GM12864 (cell line): ENCODE measurements around the gene FICD.

ENCODE experiments used
- DNase-seq: peaks from one replicate; pipeline ENCODE4 v3.0.0-alpha.2; 2011; ENCODE audit warnings: low read depth
- H3K4me3 ChIP-seq: 2 replicates; pipeline ENCODE4 v1.5.1; 2011; ENCODE audit warnings: mild to moderate bottlenecking, low read depth, low read length, control low read depth
- TF ChIP-seq, protein P1 (sequence below): IDR thresholded peaks from 2 replicates; pipeline ENCODE4 v1.5.1; 2011; ENCODE audit warnings: low read depth, mild to moderate bottlenecking, moderate library complexity, low read length, control low read depth, inconsistent platforms; ENCODE audit errors: missing control alignments

FICD gene

DNA sequence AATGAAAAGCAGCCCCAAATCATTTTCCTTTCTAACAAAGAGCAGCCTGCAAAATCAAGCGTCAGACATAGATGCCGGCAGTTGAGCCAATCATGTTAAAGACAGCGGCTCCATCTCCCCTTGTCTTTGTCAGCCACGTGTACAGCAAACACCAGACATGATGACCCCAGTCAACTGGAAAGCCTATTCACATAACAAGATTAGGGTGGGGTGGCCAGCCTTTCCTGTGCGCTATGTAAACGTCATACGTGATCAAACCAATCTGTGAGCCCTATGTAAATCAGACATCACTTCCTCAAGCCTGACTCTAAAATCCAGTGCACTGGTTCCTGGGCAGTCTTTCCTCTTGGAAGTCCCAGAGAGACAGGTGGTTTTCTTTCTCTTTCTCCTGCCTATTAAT lies 9.9 kb upstream of the FICD start:
- TF ChIP-seq, protein P1, sequence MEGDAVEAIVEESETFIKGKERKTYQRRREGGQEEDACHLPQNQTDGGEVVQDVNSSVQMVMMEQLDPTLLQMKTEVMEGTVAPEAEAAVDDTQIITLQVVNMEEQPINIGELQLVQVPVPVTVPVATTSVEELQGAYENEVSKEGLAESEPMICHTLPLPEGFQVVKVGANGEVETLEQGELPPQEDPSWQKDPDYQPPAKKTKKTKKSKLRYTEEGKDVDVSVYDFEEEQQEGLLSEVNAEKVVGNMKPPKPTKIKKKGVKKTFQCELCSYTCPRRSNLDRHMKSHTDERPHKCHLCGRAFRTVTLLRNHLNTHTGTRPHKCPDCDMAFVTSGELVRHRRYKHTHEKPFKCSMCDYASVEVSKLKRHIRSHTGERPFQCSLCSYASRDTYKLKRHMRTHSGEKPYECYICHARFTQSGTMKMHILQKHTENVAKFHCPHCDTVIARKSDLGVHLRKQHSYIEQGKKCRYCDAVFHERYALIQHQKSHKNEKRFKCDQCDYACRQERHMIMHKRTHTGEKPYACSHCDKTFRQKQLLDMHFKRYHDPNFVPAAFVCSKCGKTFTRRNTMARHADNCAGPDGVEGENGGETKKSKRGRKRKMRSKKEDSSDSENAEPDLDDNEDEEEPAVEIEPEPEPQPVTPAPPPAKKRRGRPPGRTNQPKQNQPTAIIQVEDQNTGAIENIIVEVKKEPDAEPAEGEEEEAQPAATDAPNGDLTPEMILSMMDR, result no peak
- no peak overlapping the region for H3K4me3 ChIP-seq
- no peak for DNase-seq

DNA sequence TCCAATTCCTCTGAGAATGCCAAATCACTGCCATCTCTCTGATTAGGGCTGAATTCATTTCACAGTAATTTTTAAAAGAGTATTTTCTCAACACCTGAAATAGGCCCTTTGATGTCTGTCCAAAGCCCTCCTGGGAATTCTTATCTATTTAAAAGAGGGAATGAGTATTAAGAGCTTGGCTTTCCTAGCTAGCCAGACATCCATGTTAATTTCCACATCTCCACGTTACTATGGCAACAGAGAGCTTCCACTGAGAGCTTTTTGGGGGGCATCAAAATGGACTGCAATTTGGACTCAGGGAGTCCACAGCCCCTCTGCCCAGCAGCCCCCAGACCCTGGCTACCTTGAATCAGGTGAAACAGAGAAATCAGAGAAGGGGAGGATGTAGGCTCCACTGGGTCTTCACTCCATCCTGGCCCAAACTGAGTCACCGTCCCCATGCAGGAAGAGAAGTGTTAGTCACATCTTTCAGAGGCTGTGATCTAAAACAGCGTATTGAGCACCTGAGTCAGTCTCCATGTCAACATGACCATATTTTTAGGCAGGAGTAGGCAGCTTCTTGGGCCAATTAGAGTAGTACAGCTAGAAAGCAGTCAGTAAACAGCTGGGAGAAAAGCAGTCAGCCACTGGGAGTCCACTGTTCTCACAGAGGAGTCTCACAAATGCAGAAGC lies 7.0 kb upstream of the FICD start:
- no peak for DNase-seq
- no peak overlapping the region for H3K4me3 ChIP-seq
- TF ChIP-seq, protein P1, result no peak

DNA sequence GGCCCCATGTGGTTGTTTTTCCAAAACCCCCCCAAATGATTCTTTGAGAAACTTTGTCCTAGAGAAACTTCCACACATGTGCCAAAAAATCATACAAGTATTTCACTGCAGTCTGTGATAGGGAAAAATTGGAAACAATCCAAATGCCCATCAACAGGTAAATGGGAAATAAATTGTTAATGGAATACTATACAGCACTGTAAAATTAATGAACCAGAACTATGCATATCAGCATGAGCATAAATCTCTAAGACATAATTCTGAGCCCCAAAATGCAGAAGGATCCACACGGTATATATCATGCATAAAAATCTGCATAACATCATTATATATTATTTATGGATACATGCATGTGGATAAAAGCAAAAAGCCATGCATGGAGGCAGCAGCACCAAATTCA lies 5.3 kb upstream of the FICD start:
- TF ChIP-seq, protein P1, result no peak
- no peak for DNase-seq
- no peak overlapping the region for H3K4me3 ChIP-seq

DNA sequence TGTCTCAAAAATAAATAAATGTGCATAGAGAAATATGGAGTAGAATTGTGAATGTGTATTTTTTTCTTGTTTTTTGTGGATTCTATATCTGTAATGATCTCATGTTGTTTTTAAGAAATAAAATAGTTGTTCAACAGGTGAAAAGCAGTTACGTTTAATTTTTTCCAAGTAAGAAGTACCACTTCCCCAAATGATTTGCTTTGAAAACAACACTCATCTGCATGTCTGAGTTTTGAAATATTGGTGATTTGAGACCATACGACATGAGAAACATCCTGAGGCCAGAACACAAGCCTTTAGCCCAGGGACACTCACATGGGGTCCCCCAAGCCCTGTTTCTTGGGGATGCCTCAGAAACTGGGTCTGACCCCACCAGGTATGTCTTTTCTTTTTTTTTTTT lies 4.2 kb upstream of the FICD start:
- TF ChIP-seq, protein P1, result no peak
- no peak for DNase-seq
- H3K4me3 ChIP-seq, result no peak overlapping the region

DNA sequence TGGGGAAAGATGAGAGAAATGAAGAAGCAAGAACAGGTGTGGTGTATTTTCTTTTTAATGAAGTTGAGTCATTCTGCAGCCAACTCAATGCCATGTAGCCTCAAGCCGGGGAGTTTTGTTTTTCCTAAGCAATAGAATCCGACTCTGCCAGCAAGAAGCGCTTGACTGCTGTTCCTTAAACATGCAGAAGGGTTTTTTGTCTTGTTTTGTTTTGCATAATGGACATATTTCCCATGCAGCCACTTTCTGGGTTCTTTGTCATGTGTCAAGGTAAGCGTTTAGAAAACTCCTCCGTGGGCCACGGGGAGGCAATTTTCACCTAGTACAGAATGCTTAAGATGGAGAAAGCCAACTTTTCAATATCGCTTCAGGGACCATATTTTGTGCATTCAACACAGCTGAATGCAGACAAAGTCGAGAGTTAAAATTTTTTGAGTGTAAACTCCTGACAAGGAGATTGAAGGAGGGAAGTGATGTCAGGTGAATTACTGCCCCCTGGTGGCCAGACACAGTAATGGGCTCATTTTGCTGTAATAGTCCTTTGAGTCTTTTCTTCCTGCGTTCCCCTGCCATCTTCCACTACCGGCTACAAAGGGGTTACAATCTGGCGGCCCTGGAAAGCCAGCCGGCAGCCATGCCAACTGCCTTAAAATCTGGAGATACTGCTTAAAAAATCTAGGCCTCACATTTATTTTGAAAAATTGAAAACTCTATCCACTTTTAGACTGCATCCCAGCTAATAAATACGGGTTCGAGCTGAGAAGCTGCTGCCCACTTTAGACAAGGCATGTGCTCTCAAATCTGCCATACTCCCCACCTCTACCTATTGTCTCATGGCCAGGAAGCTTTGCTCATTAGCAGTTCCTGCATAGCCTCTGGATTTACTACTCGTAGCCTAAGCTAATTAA lies 3.2 kb upstream of the FICD start:
- peak overlapping the region; percentile 40 for H3K4me3 ChIP-seq
- TF ChIP-seq, protein P1, result peak; percentile 87
- peak; percentile 67 for DNase-seq

DNA sequence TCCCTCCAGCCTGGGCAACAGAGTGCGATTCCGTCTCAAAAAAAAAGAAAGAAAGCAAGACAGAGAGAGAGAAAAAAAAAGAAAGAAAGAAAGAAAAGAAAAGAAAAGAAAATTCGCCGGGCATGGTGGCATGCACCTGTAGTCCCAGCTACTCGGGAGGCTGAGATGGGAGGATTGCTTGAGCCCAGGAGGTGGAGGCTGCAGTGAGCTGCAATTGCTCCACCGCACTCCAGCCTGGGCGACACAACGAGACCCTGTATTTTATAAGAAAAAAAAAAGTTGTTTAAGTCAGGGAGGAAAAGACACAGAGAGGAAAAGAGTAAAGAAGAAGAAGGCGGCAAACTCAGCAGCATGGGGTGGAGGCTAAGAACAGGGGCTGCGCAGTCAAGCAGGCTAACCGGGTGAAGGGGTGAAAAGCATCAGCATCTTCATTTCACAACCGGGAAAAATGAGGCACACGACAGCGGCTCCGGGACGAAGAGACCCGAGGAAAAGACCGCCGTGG lies 557 bp upstream of the FICD start:
- TF ChIP-seq, protein P1, result no peak
- DNase-seq, result no peak
- peak overlapping the region; percentile 70 for H3K4me3 ChIP-seq
